NCI-H128 (cell line): ENCODE results near the gene CNST.
"Not testable (repeated sequence)": the region's sequence is repeated elsewhere in the genome, so short reads cannot be mapped to it uniquely, and the experiment has no call there.

ENCODE experiments used
- DNase-seq: peaks from one replicate; lab custom pipeline; 2025; ENCODE audit not compliant: unreplicated experiment; lab: John Stamatoyannopoulos, UW

Gene CNST

GRCh38 chr1:246617768-246618167 lies 51.5 kb downstream of the CNST start:
- no peak for DNase-seq

GRCh38 chr1:246618240-246618808 lies 52.1 kb downstream of the CNST start:
- DNase-seq = no peak

- no peak for DNase-seq
Observed at GRCh38 chr1:246622035-246622652, 55.9 kb downstream of the CNST start.

GRCh38 chr1:246624091-246624490 lies 57.8 kb downstream of the CNST start:
- DNase-seq = no peak

GRCh38 chr1:246629030-246629429 lies 62.8 kb downstream of the CNST start:
- DNase-seq = no peak

GRCh38 chr1:246629976-246630375 lies 63.7 kb downstream of the CNST start:
- no peak for DNase-seq

GRCh38 chr1:246631426-246631825 lies 65.2 kb downstream of the CNST start:
- no peak for DNase-seq

- no peak for DNase-seq
Observed at GRCh38 chr1:246632281-246633168, 66.3 kb downstream of the CNST start.

- DNase-seq = not testable (repeated sequence)
Observed at GRCh38 chr1:246634659-246635058, 68.4 kb downstream of the CNST start.

GRCh38 chr1:246638941-246639655 lies 72.8 kb downstream of the CNST start:
- DNase-seq = no peak

GRCh38 chr1:246639732-246640131 lies 73.5 kb downstream of the CNST start:
- no peak for DNase-seq

- no peak for DNase-seq
Observed at GRCh38 chr1:246640747-246641146, 74.5 kb downstream of the CNST start.

- DNase-seq = no peak
Observed at GRCh38 chr1:246641394-246641793, 75.1 kb downstream of the CNST start.

- DNase-seq = no peak
Observed at GRCh38 chr1:246642719-246643118, 76.5 kb downstream of the CNST start.

GRCh38 chr1:246647113-246647512 lies 80.9 kb downstream of the CNST start:
- no peak for DNase-seq

- no peak for DNase-seq
Observed at GRCh38 chr1:246647513-246647912, 81.3 kb downstream of the CNST start.

GRCh38 chr1:246651012-246651695 lies 84.9 kb downstream of the CNST start:
- DNase-seq = no peak

GRCh38 chr1:246658567-246658966 lies 92.3 kb downstream of the CNST start:
- no peak for DNase-seq

- DNase-seq = no peak
Observed at GRCh38 chr1:246659594-246660140, 93.4 kb downstream of the CNST start.

- DNase-seq = no peak
Observed at GRCh38 chr1:246661451-246661850, 95.2 kb downstream of the CNST start.

- DNase-seq = no peak
Observed at GRCh38 chr1:246667773-246668172, 101.5 kb downstream of the CNST start.
